ENCODE results near the gene HS2ST1.

DNA sequence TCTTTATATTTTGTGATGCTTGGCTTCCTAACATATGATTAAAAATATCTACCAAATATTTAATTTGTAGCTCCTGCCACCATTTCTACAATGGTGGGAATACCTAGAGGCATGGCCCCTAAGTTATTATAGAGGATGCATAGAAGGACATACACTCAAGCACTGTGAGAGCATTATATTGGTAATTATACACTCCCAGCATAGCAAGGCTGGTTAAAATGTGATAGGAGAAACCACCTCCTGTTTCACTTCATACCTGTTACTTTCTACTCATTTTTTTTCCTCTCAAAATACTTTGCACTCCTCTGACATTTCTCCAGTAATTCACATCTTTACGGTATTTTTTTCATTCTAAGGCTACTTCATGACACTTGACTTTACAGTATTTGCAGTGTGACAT lies 92.9 kb downstream of the HS2ST1 start:
- TF ChIP-seq CTCF (conservative IDR thresholded peaks at IDR 0.05; ENCODE audit: low read depth in 2 of 2) (no peak), EZH2 (IDR thresholded peaks at IDR 0.05; ENCODE audit: low read depth, unreplicated experiment) (no peak), JUNB (IDR thresholded peaks at IDR 0.05; ENCODE audit: unreplicated experiment) (no peak), POLR2AphosphoS5 (IDR thresholded peaks at IDR 0.05; ENCODE audit: low read depth) (no peak), CREB1 (CRISPR knock-in tag; IDR thresholded peaks at IDR 0.05; ENCODE audit: low read depth) (no peak)
- TF ChIP-seq, protein P1, sequence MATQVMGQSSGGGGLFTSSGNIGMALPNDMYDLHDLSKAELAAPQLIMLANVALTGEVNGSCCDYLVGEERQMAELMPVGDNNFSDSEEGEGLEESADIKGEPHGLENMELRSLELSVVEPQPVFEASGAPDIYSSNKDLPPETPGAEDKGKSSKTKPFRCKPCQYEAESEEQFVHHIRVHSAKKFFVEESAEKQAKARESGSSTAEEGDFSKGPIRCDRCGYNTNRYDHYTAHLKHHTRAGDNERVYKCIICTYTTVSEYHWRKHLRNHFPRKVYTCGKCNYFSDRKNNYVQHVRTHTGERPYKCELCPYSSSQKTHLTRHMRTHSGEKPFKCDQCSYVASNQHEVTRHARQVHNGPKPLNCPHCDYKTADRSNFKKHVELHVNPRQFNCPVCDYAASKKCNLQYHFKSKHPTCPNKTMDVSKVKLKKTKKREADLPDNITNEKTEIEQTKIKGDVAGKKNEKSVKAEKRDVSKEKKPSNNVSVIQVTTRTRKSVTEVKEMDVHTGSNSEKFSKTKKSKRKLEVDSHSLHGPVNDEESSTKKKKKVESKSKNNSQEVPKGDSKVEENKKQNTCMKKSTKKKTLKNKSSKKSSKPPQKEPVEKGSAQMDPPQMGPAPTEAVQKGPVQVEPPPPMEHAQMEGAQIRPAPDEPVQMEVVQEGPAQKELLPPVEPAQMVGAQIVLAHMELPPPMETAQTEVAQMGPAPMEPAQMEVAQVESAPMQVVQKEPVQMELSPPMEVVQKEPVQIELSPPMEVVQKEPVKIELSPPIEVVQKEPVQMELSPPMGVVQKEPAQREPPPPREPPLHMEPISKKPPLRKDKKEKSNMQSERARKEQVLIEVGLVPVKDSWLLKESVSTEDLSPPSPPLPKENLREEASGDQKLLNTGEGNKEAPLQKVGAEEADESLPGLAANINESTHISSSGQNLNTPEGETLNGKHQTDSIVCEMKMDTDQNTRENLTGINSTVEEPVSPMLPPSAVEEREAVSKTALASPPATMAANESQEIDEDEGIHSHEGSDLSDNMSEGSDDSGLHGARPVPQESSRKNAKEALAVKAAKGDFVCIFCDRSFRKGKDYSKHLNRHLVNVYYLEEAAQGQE (IDR thresholded peaks at IDR 0.05; ENCODE audit: unreplicated experiment) = no peak
